K562 (cell line): ENCODE data around the gene MOB1B. TPM values are rescaled to one million over a fixed set of nuclear protein-coding genes. Genes with fewer than 3 reads are reported as not detected.

Experiments used
- ATAC-seq: fragments of 200-7000 bp; cut with Tn5 transposase; 3 replicates; pipeline ENCODE4 v1.9.1; 2020; ENCODE audit warnings: moderate library complexity
- BruUV-seq: library from RNA; stranded (reverse); fragments of 400-500 nt; replicated peaks from 2 replicates; lab custom pipeline; 2021; lab: Mats Ljungman, UMichigan
- CTCF ChIA-PET: fragments of 300-600 bp; formaldehyde crosslinking; extraction: SDS; loops from one replicate; lab custom pipeline; 2021; ENCODE audit warnings: low intra/inter-chr PET ratio; lab: Yijun Ruan, JAX
- POLR2A ChIA-PET: fragments of 300-600, 350-650 bp; sonication (Branson Sonifier 250); formaldehyde crosslinking; extraction: SDS; loops from one replicate; lab custom pipeline; 2021; ENCODE audit warnings: antibody characterized with exemption, inconsistent platforms; lab: Yijun Ruan, JAX
- DNase-seq, 4 experiments: peaks; one replicate each; pipeline versions ENCODE4 v3.0.0 to v3.0.0-alpha.2; 2011 to 2018; ENCODE audit warnings: low spot score in 3 of 4, mixed read lengths in 3 of 4; ENCODE audit errors: extremely low read depth in 1 of 4
- FAIRE-seq: peaks from 2 replicates; lab custom pipeline; 2011; peaks lifted over from hg19 to GRCh38; lab: Jason Lieb, UNC
- H2AFZ ChIP-seq: 2 replicates; pipeline ENCODE4 v1.6.0; 2011; ENCODE audit warnings: low read depth, low read length, control low read depth, inconsistent platforms
- H3K27ac ChIP-seq: fragments of 200-600 bp; 3 replicates; pipeline ENCODE4 v1.8.0; 2011; ENCODE audit warnings: low read depth, mild to moderate bottlenecking, control low read depth, inconsistent platforms, low read length, moderate library complexity, mixed read lengths; ENCODE audit errors: extremely low read depth
- H3K27me3 ChIP-seq, 2 experiments: fragments of 300-600 bp in 1 of 2; 2 replicates in 1 of 2; 3 replicates in 1 of 2; pipeline versions ENCODE4 v1.6.0 to v1.8.0; 2011; ENCODE audit warnings: inconsistent platforms in 2 of 2, low read length in 2 of 2, mild to moderate bottlenecking in 1 of 2, mixed read lengths in 1 of 2, moderate library complexity in 1 of 2; ENCODE audit not compliant: control insufficient read depth in 2 of 2, insufficient read depth in 2 of 2
- H3K36me3 ChIP-seq: fragments of 300-600 bp; 3 replicates; pipeline ENCODE4 v1.8.0; 2011; ENCODE audit warnings: mild to moderate bottlenecking, low read length, inconsistent platforms; ENCODE audit not compliant: control insufficient read depth, insufficient read depth
- H3K4me1 ChIP-seq, 2 experiments: fragments of 200-600 bp in 1 of 2; replicated peaks in 1 of 2; 2 replicates in 1 of 2; 3 replicates in 1 of 2; pipeline versions ENCODE4 v1.5.1 to v1.8.0; 2011; ENCODE audit warnings: inconsistent platforms in 2 of 2, low read length in 2 of 2, mild to moderate bottlenecking in 1 of 2, mixed read lengths in 1 of 2, moderate library complexity in 1 of 2; ENCODE audit not compliant: control insufficient read depth in 2 of 2, insufficient read depth in 2 of 2
- H3K4me2 ChIP-seq: 2 replicates; pipeline ENCODE4 v1.6.1; 2011; ENCODE audit warnings: low read length, control low read depth, inconsistent platforms, mixed read lengths; ENCODE audit not compliant: insufficient read depth
- H3K4me3 ChIP-seq: fragments of 200-600 bp; sonication (generic), shearing (Covaris generic); 2 replicates; pipeline ENCODE4 v1.5.1; 2016; ENCODE audit warnings: control low read depth, inconsistent platforms
- H3K79me2 ChIP-seq: fragments of 200-600 bp; 3 replicates; pipeline ENCODE4 v1.8.0; 2011; ENCODE audit warnings: low read length, inconsistent platforms; ENCODE audit not compliant: control insufficient read depth, insufficient read depth
- H3K9ac ChIP-seq, 2 experiments: 2 replicates each; pipeline versions ENCODE4 v1.6.0 to v1.6.1; 2011; ENCODE audit warnings: low read depth in 2 of 2, low read length in 2 of 2, control low read depth in 1 of 2, inconsistent platforms in 1 of 2, mild to moderate bottlenecking in 1 of 2, mixed read lengths in 1 of 2; ENCODE audit not compliant: insufficient read depth in 1 of 2
- H3K9me1 ChIP-seq: one replicate; pipeline ENCODE4 v1.6.0; 2011; ENCODE audit warnings: inconsistent platforms, mild to moderate bottlenecking, low read length, moderate library complexity; ENCODE audit not compliant: control insufficient read depth, insufficient read depth
- H3K9me3 ChIP-seq: replicated peaks from 2 replicates; pipeline ENCODE4 v1.5.1; 2011; ENCODE audit warnings: low read depth, low read length, inconsistent platforms; ENCODE audit not compliant: control insufficient read depth, insufficient read depth
- H4K20me1 ChIP-seq: replicated peaks from 2 replicates; pipeline ENCODE4 v1.6.1; 2011; ENCODE audit warnings: low read length, inconsistent platforms, mixed read lengths; ENCODE audit not compliant: control insufficient read depth, insufficient read depth
- BCOR ChIP-seq: fragments of 450-650 bp; IDR thresholded peaks from 2 replicates; pipeline ENCODE4 v1.6.1; 2016
- WGBS: fragments of 100-300 bp; shearing (Covaris generic); methylation state at CpG from one replicate; pipeline ENCODE4 v1.1.6; 2016; ENCODE audit warnings: low coverage, mixed read lengths; ENCODE audit not compliant: insufficient coverage; ENCODE audit errors: missing lambda C conversion rate; 5-methylcytosine and 5-hydroxymethylcytosine counted together
- in situ Hi-C: fragments of 300-500 bp; cut with MboI; formaldehyde crosslinking; loops from 4 replicates; pipeline ENCODE4 v1.15.0; 2018; ENCODE audit warnings: inconsistent platforms, mixed read lengths
- intact Hi-C: fragments of 100-400 bp; cut with micrococcal nuclease; formaldehyde crosslinking; loops from 2 replicates; pipeline ENCODE4 v1.14.2; 2022
- polyA plus RNA-seq, 8 experiments: library from polyadenylated mRNA; depleted of rRNA in 4 of 8; stranded (reverse) in 5 of 8; unstranded in 3 of 8; fragments of >200 nt; fragmentation: Nextera tagmentation in 2 of 8; fragmentation: Illumina TruSeq in 1 of 8; extraction: Ambion mirVana in 2 of 8; extraction: Trizol in 1 of 8; gene quantifications; 2 replicates each; pipeline versions ENCODE4 v1.2.1 to v1.2.3, GENCODE V29; 2011 to 2014; ENCODE audit warnings: inconsistent platforms in 1 of 8, missing spikeins in 1 of 8
- total RNA-seq, 7 experiments: library from RNA; depleted of rRNA in 6 of 7; stranded (reverse); fragments of >200 nt in 6 of 7; fragmentation: Illumina TruSeq in 2 of 7; extraction: Trizol in 2 of 7; gene quantifications; 2 replicates each; pipeline versions ENCODE4 v1.2.1 to v1.2.3, GENCODE V29; 2011 to 2021; ENCODE audit warnings: low replicate concordance in 1 of 7
- TF ChIP-seq, protein P1 (sequence below), 2 experiments: fragments of 450-650 bp; IDR thresholded peaks; 2 replicates each; pipeline ENCODE4 v1.6.1; 2018; ENCODE audit warnings: mild to moderate bottlenecking in 2 of 2, low read depth in 1 of 2; ENCODE audit not compliant: partially characterized antibody in 2 of 2

Gene MOB1B
- total and polyA plus RNA-seq, 9 of the 15 experiments (the other 6 are each of a cell fraction or from before 2014, with no cell fraction given): 8.4 to 37.8 (median 19.0) TPM

GRCh38 chr4:70914631-70915030, 12.5 kb downstream of the MOB1B start:
- H3K4me1 ChIP-seq: peaks cover 3 to 16% of the 10 kb centered on the region in 2 experiments; a peak in 3 of 5 replicates
- no peak overlapping the region for H3K4me3 ChIP-seq
- no peaks in the 10 kb centered on the region for H3K9me3 ChIP-seq
- in situ Hi-C loops (loop anchor here (25.0 kb wide), 1 partner anchor 1373 kb away; no protein-coding TSS in a partner anchor), intact Hi-C loops (no loop called here)
- POLR2A ChIA-PET: interaction anchor here (0.8 to 1.5 kb wide), 4 partner anchors 8 to 86 kb away, joined by 3 to 5 read pairs (median 4); partner anchors contain the start of gene MOB1B
- 8% methylated on average over 2 of the region's 2 CpGs for WGBS
- no peaks in the 10 kb centered on the region for H3K27me3 ChIP-seq
- H3K79me2 ChIP-seq: peaks cover 91% of the 10 kb centered on the region
- no peak overlapping the region for H2AFZ ChIP-seq
- peaks cover 35% of the 10 kb centered on the region for H3K36me3 ChIP-seq
- peaks cover 3% of the 10 kb centered on the region for H3K9me1 ChIP-seq
- peak; percentile 81 for ATAC-seq
- peak overlapping the region; percentile 49; the same call in 1 of the 2 replicates for H3K4me2 ChIP-seq
- CTCF ChIA-PET: no interaction called here
- peak overlapping the region in 1 of 2 experiments; percentile 69; a peak in 1 of 4 replicates for H3K9ac ChIP-seq
- BruUV-seq: no TSS peak
- TF ChIP-seq, protein P1, sequence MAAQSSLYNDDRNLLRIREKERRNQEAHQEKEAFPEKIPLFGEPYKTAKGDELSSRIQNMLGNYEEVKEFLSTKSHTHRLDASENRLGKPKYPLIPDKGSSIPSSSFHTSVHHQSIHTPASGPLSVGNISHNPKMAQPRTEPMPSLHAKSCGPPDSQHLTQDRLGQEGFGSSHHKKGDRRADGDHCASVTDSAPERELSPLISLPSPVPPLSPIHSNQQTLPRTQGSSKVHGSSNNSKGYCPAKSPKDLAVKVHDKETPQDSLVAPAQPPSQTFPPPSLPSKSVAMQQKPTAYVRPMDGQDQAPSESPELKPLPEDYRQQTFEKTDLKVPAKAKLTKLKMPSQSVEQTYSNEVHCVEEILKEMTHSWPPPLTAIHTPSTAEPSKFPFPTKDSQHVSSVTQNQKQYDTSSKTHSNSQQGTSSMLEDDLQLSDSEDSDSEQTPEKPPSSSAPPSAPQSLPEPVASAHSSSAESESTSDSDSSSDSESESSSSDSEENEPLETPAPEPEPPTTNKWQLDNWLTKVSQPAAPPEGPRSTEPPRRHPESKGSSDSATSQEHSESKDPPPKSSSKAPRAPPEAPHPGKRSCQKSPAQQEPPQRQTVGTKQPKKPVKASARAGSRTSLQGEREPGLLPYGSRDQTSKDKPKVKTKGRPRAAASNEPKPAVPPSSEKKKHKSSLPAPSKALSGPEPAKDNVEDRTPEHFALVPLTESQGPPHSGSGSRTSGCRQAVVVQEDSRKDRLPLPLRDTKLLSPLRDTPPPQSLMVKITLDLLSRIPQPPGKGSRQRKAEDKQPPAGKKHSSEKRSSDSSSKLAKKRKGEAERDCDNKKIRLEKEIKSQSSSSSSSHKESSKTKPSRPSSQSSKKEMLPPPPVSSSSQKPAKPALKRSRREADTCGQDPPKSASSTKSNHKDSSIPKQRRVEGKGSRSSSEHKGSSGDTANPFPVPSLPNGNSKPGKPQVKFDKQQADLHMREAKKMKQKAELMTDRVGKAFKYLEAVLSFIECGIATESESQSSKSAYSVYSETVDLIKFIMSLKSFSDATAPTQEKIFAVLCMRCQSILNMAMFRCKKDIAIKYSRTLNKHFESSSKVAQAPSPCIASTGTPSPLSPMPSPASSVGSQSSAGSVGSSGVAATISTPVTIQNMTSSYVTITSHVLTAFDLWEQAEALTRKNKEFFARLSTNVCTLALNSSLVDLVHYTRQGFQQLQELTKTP (IDR thresholded peaks at IDR 0.05; ENCODE audit: low read depth in 1 of 2, partially characterized antibody in 2 of 2): no peak
- 0 out of 2 replicates have a peak, but pooled peaks have one; percentile 27 for TF ChIP-seq BCOR
- TF ChIP-seq, all 486 proteins: peak for 1
- Histone ChIP-seq H3K27ac (no peak overlapping the region; the same call in 2 of the 3 replicates), H4K20me1 (peaks cover 16% of the 10 kb centered on the region)
- peak in 1 of 4 experiments; percentile 29 for DNase-seq
- no peak for FAIRE-seq
